Measurements from ENCODE around the gene PELO. TPM values are rescaled to one million over a fixed set of nuclear protein-coding genes. Genes with fewer than 3 reads are reported as not detected.

The PELO gene
- total RNA-seq, 1 experiment from 2014 or later: 8.0 TPM

GRCh38 chr5:52788505-52788821 lies 747 bp downstream of the PELO start:
- no peaks in the 10 kb centered on the region for H3K9me3 ChIP-seq (ENCODE audit: low read length)
- H2AFZ ChIP-seq (ENCODE audit: low read length): no peak overlapping the region
- no peak overlapping the region for H3K4me3 ChIP-seq (ENCODE audit: low read length)
- no peak overlapping the region for H3K27ac ChIP-seq (ENCODE audit: low read length)
- no peak for DNase-seq
- no peaks in the 10 kb centered on the region for H3K36me3 ChIP-seq (ENCODE audit: insufficient read depth, low read length)
- no peaks in the 10 kb centered on the region for H3K9me2 ChIP-seq (replicated peaks; ENCODE audit: insufficient read depth, low read length)
- no peaks in the 10 kb centered on the region for H3K27me3 ChIP-seq (ENCODE audit: low read length)
- H3K4me1 ChIP-seq (ENCODE audit: low read length): no peaks in the 10 kb centered on the region
- no peak overlapping the region for H3K9ac ChIP-seq (ENCODE audit: low read length)
- H3K4me2 ChIP-seq (ENCODE audit: low read depth, low read length, poor library complexity, severe bottlenecking): no peak overlapping the region
- no peaks in the 10 kb centered on the region for H3K79me2 ChIP-seq (ENCODE audit: low read length)
- no peaks in the 10 kb centered on the region for H4K20me1 ChIP-seq (ENCODE audit: insufficient read depth, low read depth, low read length)

DNA sequence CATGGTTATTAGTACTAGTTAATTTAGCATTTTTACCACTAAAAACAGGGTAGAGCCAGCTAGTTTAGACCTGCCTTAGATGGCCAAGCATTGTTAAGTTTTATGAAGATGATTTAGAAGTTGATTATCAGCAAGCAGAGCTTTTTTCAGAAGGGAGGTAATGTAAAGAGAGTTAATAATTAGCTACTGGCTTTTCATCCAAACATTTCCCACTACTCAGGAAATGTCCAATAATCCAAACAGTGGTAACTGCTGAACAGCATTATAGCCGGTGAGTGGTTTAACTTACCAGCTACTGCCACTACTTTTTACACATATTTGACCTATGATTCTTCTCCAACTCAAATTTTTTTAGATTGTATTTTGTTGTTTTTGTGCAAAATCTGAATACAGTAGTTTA lies 1.7 kb downstream of the PELO start:
- H3K79me2 ChIP-seq (ENCODE audit: low read length): no peaks in the 10 kb centered on the region
- no peak overlapping the region for H3K4me2 ChIP-seq (ENCODE audit: low read depth, low read length, poor library complexity, severe bottlenecking)

GRCh38 chr5:52789851-52790250 lies 2.1 kb downstream of the PELO start:
- Histone ChIP-seq H4K20me1 (ENCODE audit: insufficient read depth, low read depth, low read length) (no peaks in the 10 kb centered on the region), H3K36me3 (ENCODE audit: insufficient read depth, low read length) (no peaks in the 10 kb centered on the region), H3K4me2 (ENCODE audit: low read depth, low read length, poor library complexity, severe bottlenecking) (no peak overlapping the region), H3K27me3 (ENCODE audit: low read length) (no peaks in the 10 kb centered on the region), H3K9me3 (ENCODE audit: low read length) (no peaks in the 10 kb centered on the region), H3K9me2 (replicated peaks; ENCODE audit: insufficient read depth, low read length) (no peaks in the 10 kb centered on the region), H2AFZ (ENCODE audit: low read length) (no peak overlapping the region), H3K4me3 (ENCODE audit: low read length) (no peak overlapping the region), H3K4me1 (ENCODE audit: low read length) (no peaks in the 10 kb centered on the region), H3K27ac (ENCODE audit: low read length) (no peak overlapping the region), H3K79me2 (ENCODE audit: low read length) (no peaks in the 10 kb centered on the region), H3K9ac (ENCODE audit: low read length) (no peak overlapping the region)
- DNase-seq: no peak

More for the DNA sequence above, 1.7 kb downstream of the PELO start:
- DNase-seq: no peak
- Histone ChIP-seq H3K9me3 (ENCODE audit: low read length) (no peaks in the 10 kb centered on the region), H3K36me3 (ENCODE audit: insufficient read depth, low read length) (no peaks in the 10 kb centered on the region), H3K27ac (ENCODE audit: low read length) (no peak overlapping the region), H3K27me3 (ENCODE audit: low read length) (no peaks in the 10 kb centered on the region), H3K9ac (ENCODE audit: low read length) (no peak overlapping the region), H3K4me3 (ENCODE audit: low read length) (no peak overlapping the region), H2AFZ (ENCODE audit: low read length) (no peak overlapping the region), H4K20me1 (ENCODE audit: insufficient read depth, low read depth, low read length) (no peaks in the 10 kb centered on the region), H3K4me1 (ENCODE audit: low read length) (no peaks in the 10 kb centered on the region), H3K9me2 (replicated peaks; ENCODE audit: insufficient read depth, low read length) (no peaks in the 10 kb centered on the region)

GRCh38 chr5:52791366-52791765 lies 3.6 kb downstream of the PELO start:
- no peaks in the 10 kb centered on the region for H3K27me3 ChIP-seq (ENCODE audit: low read length)
- H3K4me1 ChIP-seq (ENCODE audit: low read length): no peaks in the 10 kb centered on the region
- H3K4me2 ChIP-seq (ENCODE audit: low read depth, low read length, poor library complexity, severe bottlenecking): no peak overlapping the region
- H4K20me1 ChIP-seq (ENCODE audit: insufficient read depth, low read depth, low read length): no peaks in the 10 kb centered on the region
- no peak overlapping the region for H3K4me3 ChIP-seq (ENCODE audit: low read length)
- H3K36me3 ChIP-seq (ENCODE audit: insufficient read depth, low read length): no peaks in the 10 kb centered on the region
- DNase-seq: no peak
- H2AFZ ChIP-seq (ENCODE audit: low read length): no peak overlapping the region
- H3K9ac ChIP-seq (ENCODE audit: low read length): no peak overlapping the region
- H3K27ac ChIP-seq (ENCODE audit: low read length): no peak overlapping the region
- H3K9me3 ChIP-seq (ENCODE audit: low read length): no peaks in the 10 kb centered on the region
- H3K79me2 ChIP-seq (ENCODE audit: low read length): no peaks in the 10 kb centered on the region
- H3K9me2 ChIP-seq (replicated peaks; ENCODE audit: insufficient read depth, low read length): no peaks in the 10 kb centered on the region

GRCh38 chr5:52794519-52794918 lies 6.8 kb downstream of the PELO start:
- no peak overlapping the region for H3K4me3 ChIP-seq (ENCODE audit: low read length)
- H3K4me1 ChIP-seq (ENCODE audit: low read length): peaks cover 10% of the 10 kb centered on the region
- no peaks in the 10 kb centered on the region for H3K27me3 ChIP-seq (ENCODE audit: low read length)
- H4K20me1 ChIP-seq (ENCODE audit: insufficient read depth, low read depth, low read length): no peaks in the 10 kb centered on the region
- H3K9ac ChIP-seq (ENCODE audit: low read length): no peak overlapping the region
- H3K9me3 ChIP-seq (ENCODE audit: low read length): no peaks in the 10 kb centered on the region
- no peak overlapping the region for H3K27ac ChIP-seq (ENCODE audit: low read length)
- H3K9me2 ChIP-seq (replicated peaks; ENCODE audit: insufficient read depth, low read length): no peaks in the 10 kb centered on the region
- H2AFZ ChIP-seq (ENCODE audit: low read length): no peak overlapping the region
- no peaks in the 10 kb centered on the region for H3K79me2 ChIP-seq (ENCODE audit: low read length)
- no peak overlapping the region for H3K4me2 ChIP-seq (ENCODE audit: low read depth, low read length, poor library complexity, severe bottlenecking)
- no peak for DNase-seq
- H3K36me3 ChIP-seq (ENCODE audit: insufficient read depth, low read length): no peaks in the 10 kb centered on the region

DNA sequence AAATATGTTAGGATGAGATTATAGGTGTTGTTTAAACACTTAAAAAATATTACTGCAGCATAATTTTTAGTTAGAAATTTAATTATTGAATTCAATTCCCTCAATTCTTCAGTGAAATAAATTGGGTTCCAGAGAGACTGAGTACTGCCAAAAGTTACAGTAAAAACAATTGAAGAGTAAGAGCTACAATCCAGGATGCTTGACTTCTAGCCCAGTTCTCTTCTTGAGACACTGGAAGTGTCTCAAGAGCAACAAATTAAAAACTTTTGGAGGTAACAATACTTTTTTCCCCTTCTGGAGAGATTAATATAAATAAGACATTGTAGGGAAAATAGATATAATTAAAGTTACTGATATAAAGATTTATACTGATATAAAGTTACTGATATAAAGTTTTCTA lies 8.3 kb downstream of the PELO start:
- Histone ChIP-seq H3K4me3 (ENCODE audit: low read length) (no peak overlapping the region), H3K9me3 (ENCODE audit: low read length) (no peaks in the 10 kb centered on the region), H4K20me1 (ENCODE audit: insufficient read depth, low read depth, low read length) (peaks cover 2% of the 10 kb centered on the region; the same call in 1 of the 2 replicates), H3K9ac (ENCODE audit: low read length) (no peak overlapping the region), H3K79me2 (ENCODE audit: low read length) (peaks cover 8% of the 10 kb centered on the region), H3K9me2 (replicated peaks; ENCODE audit: insufficient read depth, low read length) (no peaks in the 10 kb centered on the region), H3K36me3 (ENCODE audit: insufficient read depth, low read length) (no peaks in the 10 kb centered on the region), H3K27me3 (ENCODE audit: low read length) (no peaks in the 10 kb centered on the region), H2AFZ (ENCODE audit: low read length) (no peak overlapping the region), H3K27ac (ENCODE audit: low read length) (no peak overlapping the region), H3K4me1 (ENCODE audit: low read length) (peaks cover 20% of the 10 kb centered on the region), H3K4me2 (ENCODE audit: low read depth, low read length, poor library complexity, severe bottlenecking) (no peak overlapping the region)
- no peak for DNase-seq

GRCh38 chr5:52796516-52797103 lies 8.9 kb downstream of the PELO start:
- Histone ChIP-seq H3K9me2 (replicated peaks; ENCODE audit: insufficient read depth, low read length) (no peaks in the 10 kb centered on the region), H3K4me3 (ENCODE audit: low read length) (no peak overlapping the region), H3K36me3 (ENCODE audit: insufficient read depth, low read length) (peaks cover 3% of the 10 kb centered on the region; the same call in 1 of the 2 replicates), H3K9ac (ENCODE audit: low read length) (no peak overlapping the region), H3K4me1 (ENCODE audit: low read length) (peaks cover 26% of the 10 kb centered on the region), H3K9me3 (ENCODE audit: low read length) (no peaks in the 10 kb centered on the region), H3K27ac (ENCODE audit: low read length) (no peak overlapping the region), H3K4me2 (ENCODE audit: low read depth, low read length, poor library complexity, severe bottlenecking) (no peak overlapping the region), H2AFZ (ENCODE audit: low read length) (no peak overlapping the region), H3K79me2 (ENCODE audit: low read length) (peaks cover 14% of the 10 kb centered on the region), H3K27me3 (ENCODE audit: low read length) (no peaks in the 10 kb centered on the region), H4K20me1 (ENCODE audit: insufficient read depth, low read depth, low read length) (peaks cover 8% of the 10 kb centered on the region)
- DNase-seq: no peak

- Histone ChIP-seq H3K27ac (ENCODE audit: low read length) (no peak overlapping the region), H3K4me3 (ENCODE audit: low read length) (peak overlapping the region; percentile 71)
- DNase-seq: no peak
Observed at GRCh38 chr5:52798938-52799337, 11.2 kb downstream of the PELO start.

More at GRCh38 chr5:52798938-52799337, 11.2 kb downstream of the PELO start:
- H3K36me3 ChIP-seq (ENCODE audit: insufficient read depth, low read length): peaks cover 15% of the 10 kb centered on the region
- H3K9ac ChIP-seq (ENCODE audit: low read length): peak overlapping the region; percentile 83
- H2AFZ ChIP-seq (ENCODE audit: low read length): peak overlapping the region; percentile 99; the same call in 1 of the 2 replicates
- peaks cover 39% of the 10 kb centered on the region for H3K4me1 ChIP-seq (ENCODE audit: low read length)
- no peaks in the 10 kb centered on the region for H3K9me3 ChIP-seq (ENCODE audit: low read length)
- peaks cover 25% of the 10 kb centered on the region for H3K79me2 ChIP-seq (ENCODE audit: low read length)
- H4K20me1 ChIP-seq (ENCODE audit: insufficient read depth, low read depth, low read length): peaks cover 13% of the 10 kb centered on the region
- no peaks in the 10 kb centered on the region for H3K27me3 ChIP-seq (ENCODE audit: low read length)
- peak overlapping the region; percentile 97 for H3K4me2 ChIP-seq (ENCODE audit: low read depth, low read length, poor library complexity, severe bottlenecking)
- H3K9me2 ChIP-seq (replicated peaks; ENCODE audit: insufficient read depth, low read length): no peaks in the 10 kb centered on the region
